Calu3 (cell line): ENCODE results near the gene CYP1A2. TPM values are rescaled to one million over a fixed set of nuclear protein-coding genes. Genes with fewer than 3 reads are reported as not detected.
A peak's percentile ranks its signal among the peaks of the same experiment; 100 is the strongest.

Experiments used
- BruUV-seq: library from RNA; stranded (reverse); fragments of 400-500 nt; replicated peaks from 2 replicates; lab custom pipeline; 2021; lab: Mats Ljungman, UMichigan
- CTCF ChIA-PET: fragments of 300-600 bp; sonication (Branson Sonifier 250); formaldehyde crosslinking; loops from one replicate; lab custom pipeline; 2022; ENCODE audit warnings: antibody characterized with exemption; lab: Charles Lee
- DNase-seq: peaks from one replicate; pipeline ENCODE4 v3.0.0; 2022
- H3K27ac Mint-ChIP-seq: one replicate; pipeline ENCODE4 v1.8.0; 2022; ENCODE audit warnings: mixed read lengths; ENCODE audit not compliant: unreplicated experiment
- H3K27me3 Mint-ChIP-seq: one replicate; pipeline ENCODE4 v1.8.0; 2022; ENCODE audit warnings: mixed read lengths; ENCODE audit not compliant: unreplicated experiment
- H3K36me3 Mint-ChIP-seq: one replicate; pipeline ENCODE4 v1.8.0; 2022; ENCODE audit warnings: mild to moderate bottlenecking, moderate library complexity, mixed read lengths; ENCODE audit not compliant: insufficient read depth, unreplicated experiment
- H3K4me1 Mint-ChIP-seq: one replicate; pipeline ENCODE4 v1.8.0; 2022; ENCODE audit warnings: mild to moderate bottlenecking, low read depth, mixed read lengths; ENCODE audit not compliant: unreplicated experiment
- H3K4me3 Mint-ChIP-seq: one replicate; pipeline ENCODE4 v1.8.0; 2022; ENCODE audit warnings: mild to moderate bottlenecking, low read depth, moderate library complexity, mixed read lengths; ENCODE audit not compliant: unreplicated experiment
- H3K9me3 Mint-ChIP-seq: one replicate; pipeline ENCODE4 v1.8.0; 2022; ENCODE audit warnings: low read depth, mixed read lengths; ENCODE audit not compliant: unreplicated experiment
- CTCF ChIP-seq: fragments of 200-600 bp; IDR thresholded peaks from one replicate; pipeline ENCODE4 v1.8.0; 2022; ENCODE audit warnings: antibody characterized with exemption; ENCODE audit not compliant: unreplicated experiment
- intact Hi-C: fragments of 100-400 bp; cut with micrococcal nuclease; formaldehyde crosslinking; loops from one replicate; pipeline ENCODE4 v1.10.0; 2022; ENCODE audit not compliant: unreplicated experiment
- total RNA-seq: library from RNA; stranded (reverse); gene quantifications from 2 replicates; pipeline ENCODE4 v1.2.3, GENCODE V29; 2022

CYP1A2 gene
- total RNA-seq, 1 experiment from 2014 or later = not detected

GRCh38 chr15:74788042-74788682, 39.5 kb downstream of the CYP1A2 start:
- Mint-ChIP-seq H3K36me3 (peaks cover 12% of the 10 kb centered on the region), H3K27me3 (no peaks in the 10 kb centered on the region), H3K9me3 (no peaks in the 10 kb centered on the region), H3K4me3 (no peak overlapping the region), H3K4me1 (peaks cover 59% of the 10 kb centered on the region), H3K27ac (peak overlapping the region; percentile 14)
- no peak for TF ChIP-seq CTCF
- CTCF ChIA-PET = interaction anchor here (0.7 to 1.8 kb wide), 5 partner anchors 9 to 264 kb away, joined by 3 to 10 read pairs (median 4); no protein-coding TSS in a partner anchor
- BruUV-seq = no TSS peak
- DNase-seq = no peak
- intact Hi-C loops = no loop called here

GRCh38 chr15:74788683-74789151, 40.1 kb downstream of the CYP1A2 start:
- DNase-seq = no peak
- peaks cover 6% of the 10 kb centered on the region for H3K36me3 Mint-ChIP-seq
- H3K27me3 Mint-ChIP-seq = no peaks in the 10 kb centered on the region
- no TSS peak for BruUV-seq
- CTCF ChIA-PET = interaction anchor here (1.0 to 1.8 kb wide), 6 partner anchors 9 to 147 kb away, joined by 3 to 10 read pairs (median 5); partner anchors contain the start of gene CYP1A1
- no peaks in the 10 kb centered on the region for H3K9me3 Mint-ChIP-seq
- no peak overlapping the region for H3K4me3 Mint-ChIP-seq
- H3K27ac Mint-ChIP-seq = no peak overlapping the region
- no peak for TF ChIP-seq CTCF
- peaks cover 54% of the 10 kb centered on the region for H3K4me1 Mint-ChIP-seq
- intact Hi-C loops = no loop called here

- H3K4me1 Mint-ChIP-seq = peaks cover 49% of the 10 kb centered on the region
- TF ChIP-seq CTCF = no peak
- DNase-seq = peak; percentile 73
- H3K27me3 Mint-ChIP-seq = no peaks in the 10 kb centered on the region
- H3K9me3 Mint-ChIP-seq = no peaks in the 10 kb centered on the region
- BruUV-seq = no TSS peak
- H3K36me3 Mint-ChIP-seq = peaks cover 5% of the 10 kb centered on the region
- no peak overlapping the region for H3K4me3 Mint-ChIP-seq
- no peak overlapping the region for H3K27ac Mint-ChIP-seq
- intact Hi-C loops = no loop called here
- CTCF ChIA-PET = interaction anchor here (1.0 to 1.7 kb wide), 5 partner anchors 11 to 147 kb away, joined by 3 to 6 read pairs (median 3); partner anchors contain the start of gene CYP1A1
These were observed 40.6 kb downstream of the CYP1A2 start for GRCh38 chr15:74789171-74789631.

- CTCF ChIA-PET = interaction anchor here (0.6 to 1.7 kb wide), 6 partner anchors 10 to 148 kb away, joined by 3 to 6 read pairs (median 3); partner anchors contain the start of gene CYP1A1
- H3K4me1 Mint-ChIP-seq = peaks cover 44% of the 10 kb centered on the region
- no peak overlapping the region for H3K4me3 Mint-ChIP-seq
- no peaks in the 10 kb centered on the region for H3K9me3 Mint-ChIP-seq
- intact Hi-C loops = no loop called here
- TF ChIP-seq CTCF = no peak
- DNase-seq = no peak
- no peaks in the 10 kb centered on the region for H3K27me3 Mint-ChIP-seq
- peaks cover 3% of the 10 kb centered on the region for H3K36me3 Mint-ChIP-seq
- no peak overlapping the region for H3K27ac Mint-ChIP-seq
- BruUV-seq = no TSS peak
These were observed 41.1 kb downstream of the CYP1A2 start for GRCh38 chr15:74789741-74790079.
